ENCODE data around the gene TMPO.
A peak's percentile ranks its signal among the peaks of the same experiment; 100 is the strongest.
"Not testable (repeated sequence)": the region's sequence is repeated elsewhere in the genome, so short reads cannot be mapped to it uniquely, and the experiment has no call there.

TMPO gene

GRCh38 chr12:98503592-98504367 lies 11.6 kb upstream of the TMPO start:
- H3K9ac ChIP-seq (ENCODE audit: insufficient read length), result peak overlapping the region; percentile 97
- peak; percentile 88 for DNase-seq (ENCODE audit: low read depth, low spot score)
- H3K27ac ChIP-seq, result peak overlapping the region; percentile 97
- H3K36me3 ChIP-seq (ENCODE audit: insufficient read depth, low read length), result no peaks in the 10 kb centered on the region
- no peaks in the 10 kb centered on the region for H3K9me3 ChIP-seq (ENCODE audit: low read depth, low read length)
- H3K4me3 ChIP-seq, result peak overlapping the region; percentile 90
- TF ChIP-seq POLR2AphosphoS5 (IDR thresholded peaks at IDR 0.05; ENCODE audit: borderline replicate concordance, low read depth, low read length), result peak; percentile 63; the same call in 1 of the 2 replicates
- TF ChIP-seq EZH2 (IDR thresholded peaks at IDR 0.05), result no peak

- H3K9me3 ChIP-seq (ENCODE audit: low read depth, low read length), result no peaks in the 10 kb centered on the region
- peak overlapping the region; percentile 97 for H3K27ac ChIP-seq
- TF ChIP-seq EZH2 (IDR thresholded peaks at IDR 0.05) (no peak), POLR2AphosphoS5 (IDR thresholded peaks at IDR 0.05; ENCODE audit: borderline replicate concordance, low read depth, low read length) (no peak), FOXP2 (optimal IDR thresholded peaks at IDR 0.05; ENCODE audit: control extremely low read depth, extremely low read length, insufficient read depth) (no peak)
- H3K36me3 ChIP-seq (ENCODE audit: insufficient read depth, low read length), result no peaks in the 10 kb centered on the region
- peak overlapping the region; percentile 90 for H3K4me3 ChIP-seq
- peak overlapping the region; percentile 46 for H3K9ac ChIP-seq (ENCODE audit: insufficient read length)
- no peak for DNase-seq (ENCODE audit: low read depth, low spot score)
Measured at GRCh38 chr12:98504368-98504617, 11.1 kb upstream of the TMPO start.

- DNase-seq (ENCODE audit: low read depth, low spot score), result no peak
- Histone ChIP-seq H3K9ac (ENCODE audit: insufficient read length) (no peak overlapping the region), H3K27ac (no peak overlapping the region), H3K4me3 (no peak overlapping the region), H3K9me3 (ENCODE audit: low read depth, low read length) (no peaks in the 10 kb centered on the region), H3K36me3 (ENCODE audit: insufficient read depth, low read length) (no peaks in the 10 kb centered on the region)
- no peak for TF ChIP-seq POLR2AphosphoS5 (IDR thresholded peaks at IDR 0.05; ENCODE audit: borderline replicate concordance, low read depth, low read length)
- TF ChIP-seq EZH2 (IDR thresholded peaks at IDR 0.05), result no peak
- no peak for TF ChIP-seq FOXP2 (optimal IDR thresholded peaks at IDR 0.05; ENCODE audit: control extremely low read depth, extremely low read length, insufficient read depth)
Measured at GRCh38 chr12:98509063-98509462, 6.3 kb upstream of the TMPO start.

GRCh38 chr12:98511806-98512205 lies 3.6 kb upstream of the TMPO start:
- not testable (repeated sequence) for H3K4me3 ChIP-seq; H3K36me3 ChIP-seq (ENCODE audit: insufficient read depth, low read length); H3K9ac ChIP-seq (ENCODE audit: insufficient read length); DNase-seq (ENCODE audit: low read depth, low spot score); H3K9me3 ChIP-seq (ENCODE audit: low read depth, low read length); H3K27ac ChIP-seq

GRCh38 chr12:98513379-98514322 lies 1.7 kb upstream of the TMPO start:
- no peak for TF ChIP-seq POLR2AphosphoS5 (IDR thresholded peaks at IDR 0.05; ENCODE audit: borderline replicate concordance, low read depth, low read length)
- DNase-seq (ENCODE audit: low read depth, low spot score), result no peak
- H3K36me3 ChIP-seq (ENCODE audit: insufficient read depth, low read length), result peaks cover 18% of the 10 kb centered on the region
- H3K4me3 ChIP-seq, result peak overlapping the region; percentile 93
- H3K9me3 ChIP-seq (ENCODE audit: low read depth, low read length), result no peaks in the 10 kb centered on the region
- H3K27ac ChIP-seq, result peak overlapping the region; percentile 99; the same call in 1 of the 2 replicates
- H3K9ac ChIP-seq (ENCODE audit: insufficient read length), result peak overlapping the region; percentile 99

- Histone ChIP-seq H3K9me3 (ENCODE audit: low read depth, low read length) (no peaks in the 10 kb centered on the region), H3K36me3 (ENCODE audit: insufficient read depth, low read length) (peaks cover 27% of the 10 kb centered on the region), H3K4me3 (peak overlapping the region; percentile 93), H3K27ac (peak overlapping the region; percentile 99), H3K9ac (ENCODE audit: insufficient read length) (peak overlapping the region; percentile 99)
- no peak for DNase-seq (ENCODE audit: low read depth, low spot score)
- TF ChIP-seq POLR2AphosphoS5 (IDR thresholded peaks at IDR 0.05; ENCODE audit: borderline replicate concordance, low read depth, low read length) (no peak), EZH2 (IDR thresholded peaks at IDR 0.05) (no peak), FOXP2 (optimal IDR thresholded peaks at IDR 0.05; ENCODE audit: control extremely low read depth, extremely low read length, insufficient read depth) (no peak)
Measured at GRCh38 chr12:98514982-98515286, 456 bp upstream of the TMPO start.

GRCh38 chr12:98516111-98516873 lies 902 bp downstream of the TMPO start:
- no peaks in the 10 kb centered on the region for H3K9me3 ChIP-seq (ENCODE audit: low read depth, low read length)
- DNase-seq (ENCODE audit: low read depth, low spot score), result peak; percentile 94
- H3K4me3 ChIP-seq, result peak overlapping the region; percentile 93
- H3K36me3 ChIP-seq (ENCODE audit: insufficient read depth, low read length), result peaks cover 28% of the 10 kb centered on the region
- peak overlapping the region; percentile 99 for H3K9ac ChIP-seq (ENCODE audit: insufficient read length)
- peak overlapping the region; percentile 99 for H3K27ac ChIP-seq
- TF ChIP-seq FOXP2 (optimal IDR thresholded peaks at IDR 0.05; ENCODE audit: control extremely low read depth, extremely low read length, insufficient read depth) (no peak), POLR2AphosphoS5 (IDR thresholded peaks at IDR 0.05; ENCODE audit: borderline replicate concordance, low read depth, low read length) (peak; percentile 66), EZH2 (IDR thresholded peaks at IDR 0.05) (no peak)

- Histone ChIP-seq H3K4me3 (peak overlapping the region; percentile 93), H3K9me3 (ENCODE audit: low read depth, low read length) (no peaks in the 10 kb centered on the region), H3K9ac (ENCODE audit: insufficient read length) (no peak overlapping the region), H3K36me3 (ENCODE audit: insufficient read depth, low read length) (peaks cover 59% of the 10 kb centered on the region), H3K27ac (peak overlapping the region; percentile 84)
- DNase-seq (ENCODE audit: low read depth, low spot score), result no peak
- no peak for TF ChIP-seq FOXP2 (optimal IDR thresholded peaks at IDR 0.05; ENCODE audit: control extremely low read depth, extremely low read length, insufficient read depth)
- no peak for TF ChIP-seq EZH2 (IDR thresholded peaks at IDR 0.05)
- no peak for TF ChIP-seq POLR2AphosphoS5 (IDR thresholded peaks at IDR 0.05; ENCODE audit: borderline replicate concordance, low read depth, low read length)
Measured at GRCh38 chr12:98519257-98519907, 4.0 kb downstream of the TMPO start.
